ENCODE measurements around the gene CIPC. TPM values are rescaled to one million over a fixed set of nuclear protein-coding genes. Genes with fewer than 3 reads are reported as not detected.

Gene CIPC
- total RNA-seq, 1 donor from 2014 or later = 15.0 TPM

DNA sequence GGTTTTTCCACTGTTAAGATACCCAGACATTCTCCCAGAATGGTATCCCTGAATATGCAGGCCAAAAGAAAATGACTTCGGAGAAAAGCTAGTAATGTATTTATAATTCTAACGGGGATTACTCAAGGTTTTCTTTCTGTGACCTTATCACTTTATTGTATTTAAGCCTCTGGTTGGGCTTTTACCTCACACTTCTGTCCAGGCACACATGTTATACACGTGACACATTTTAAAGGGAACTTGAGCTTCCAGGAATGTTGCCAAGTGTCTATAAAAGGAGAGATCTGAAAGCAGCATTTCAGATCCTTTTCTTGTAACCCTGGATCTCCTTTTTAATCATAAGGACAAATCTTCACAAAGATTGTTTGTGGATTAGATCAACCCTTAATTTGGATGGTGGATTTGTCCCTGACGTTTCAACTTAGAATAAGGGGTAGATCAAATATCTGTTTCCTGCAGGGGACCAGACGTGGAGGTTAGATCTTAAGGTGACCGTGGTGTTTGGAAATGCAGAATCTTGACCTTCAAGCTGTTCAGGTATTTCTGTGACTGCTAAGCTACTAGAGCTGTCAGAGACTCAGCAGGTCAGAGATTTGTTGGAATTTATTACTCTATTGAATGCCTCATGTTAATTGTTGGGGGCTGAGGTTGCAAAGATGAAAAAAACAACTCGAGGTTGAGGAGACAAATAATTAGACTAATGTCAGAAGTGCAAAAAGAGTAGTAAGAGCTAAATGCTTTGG, 1.5 kb downstream of the CIPC start:
- DNase-seq (ENCODE audit: low read depth, low spot score) = no peak

DNA sequence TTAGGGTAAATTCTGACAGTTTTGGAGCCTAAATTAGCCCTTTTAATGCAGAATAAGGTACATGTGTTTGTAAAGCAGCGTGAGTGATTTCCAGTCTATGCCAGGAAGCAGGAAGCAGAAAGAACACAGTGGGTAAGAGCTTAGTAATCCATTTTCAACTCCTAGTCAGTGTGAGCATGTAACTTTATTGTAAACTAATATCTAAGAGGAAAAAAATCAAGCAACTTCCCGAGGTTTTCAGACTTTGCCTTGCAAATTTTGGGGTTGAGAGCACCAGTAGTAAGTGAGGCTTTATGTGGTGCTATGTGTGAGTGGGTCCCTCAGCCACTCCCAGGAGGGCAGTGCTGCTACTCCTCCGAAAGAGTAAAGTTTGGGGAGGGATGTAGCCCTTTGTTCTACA, 2.9 kb downstream of the CIPC start:
- DNase-seq (ENCODE audit: low read depth, low spot score) = no peak

DNA sequence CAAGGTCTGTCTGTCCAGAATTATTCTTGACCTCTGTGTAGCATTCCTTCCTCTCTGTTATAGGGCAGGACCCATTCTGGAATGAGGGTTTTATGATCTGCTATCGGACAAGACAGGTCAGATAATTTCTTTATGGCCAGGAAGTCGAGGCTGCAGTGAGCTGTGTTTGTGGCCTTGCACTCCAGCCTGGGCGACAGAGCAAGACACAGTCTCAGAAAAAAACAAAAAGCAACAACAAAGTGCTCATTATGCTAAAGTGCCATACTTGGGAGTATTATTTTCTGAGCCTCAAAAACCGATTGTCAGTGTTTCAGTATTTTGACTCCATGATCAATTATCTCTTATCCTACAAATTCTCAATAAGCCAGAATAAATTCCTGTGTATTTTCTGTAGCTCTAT, 4.1 kb downstream of the CIPC start:
- DNase-seq (ENCODE audit: low read depth, low spot score) = no peak

DNA sequence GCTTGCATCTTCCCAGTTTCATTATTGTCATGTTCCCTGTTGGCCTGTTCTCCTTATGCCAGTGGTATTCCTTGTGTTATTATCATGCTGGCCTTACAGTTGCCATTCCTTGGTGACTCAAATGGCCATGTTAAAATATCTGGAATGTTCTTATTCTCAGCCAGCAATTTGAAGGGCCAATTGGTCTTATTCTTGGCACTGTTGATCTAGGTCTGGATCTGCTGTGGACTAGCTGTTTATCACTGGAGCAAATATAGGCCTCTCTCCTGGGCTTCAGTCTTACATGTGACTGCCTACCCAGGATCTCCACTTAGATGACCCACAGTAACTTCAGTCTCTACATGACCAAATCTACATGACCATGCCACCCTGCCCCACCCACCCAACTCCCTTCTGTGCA, 5.4 kb downstream of the CIPC start:
- no peak for DNase-seq (ENCODE audit: low read depth, low spot score)

DNA sequence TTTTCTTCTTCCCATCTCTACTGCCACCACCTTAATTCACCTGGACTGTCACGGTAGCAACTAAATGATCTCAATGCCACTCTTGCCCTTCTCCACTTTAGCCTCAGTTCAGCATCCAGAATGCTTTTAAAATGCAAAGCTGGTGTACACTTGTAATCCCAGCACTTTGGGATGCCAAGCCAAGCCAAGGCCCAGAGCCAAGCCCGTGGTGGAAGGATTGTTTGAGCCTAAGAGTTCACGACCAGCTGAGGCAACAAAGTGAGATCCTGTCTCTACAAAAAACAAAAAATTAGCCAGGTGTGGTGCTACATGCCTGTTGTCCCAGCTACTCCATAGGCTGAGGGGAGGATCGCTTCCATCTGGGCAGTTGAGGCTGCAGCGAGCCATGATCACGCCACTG, 5.9 kb downstream of the CIPC start:
- DNase-seq (ENCODE audit: low read depth, low spot score) = no peak

DNA sequence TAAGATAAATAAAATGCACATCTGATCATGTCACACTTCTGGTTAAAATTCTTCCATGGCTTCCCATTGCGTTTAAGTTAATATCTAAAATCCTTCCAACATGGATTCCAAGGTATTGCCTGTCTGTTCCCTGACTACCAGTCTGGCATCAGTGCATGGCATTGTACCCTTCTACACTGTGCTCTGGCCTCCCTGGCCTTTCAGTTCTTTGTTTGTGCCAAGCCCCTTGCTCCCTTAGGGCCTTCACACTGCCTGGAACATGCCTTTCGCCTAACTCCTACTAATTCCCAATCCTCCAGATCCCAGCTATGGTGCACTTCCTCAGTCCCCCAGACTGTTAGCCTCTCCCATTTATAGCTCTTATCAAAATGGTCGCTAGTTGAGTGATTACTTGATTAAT, 6.3 kb downstream of the CIPC start:
- DNase-seq (ENCODE audit: low read depth, low spot score) = no peak

DNA sequence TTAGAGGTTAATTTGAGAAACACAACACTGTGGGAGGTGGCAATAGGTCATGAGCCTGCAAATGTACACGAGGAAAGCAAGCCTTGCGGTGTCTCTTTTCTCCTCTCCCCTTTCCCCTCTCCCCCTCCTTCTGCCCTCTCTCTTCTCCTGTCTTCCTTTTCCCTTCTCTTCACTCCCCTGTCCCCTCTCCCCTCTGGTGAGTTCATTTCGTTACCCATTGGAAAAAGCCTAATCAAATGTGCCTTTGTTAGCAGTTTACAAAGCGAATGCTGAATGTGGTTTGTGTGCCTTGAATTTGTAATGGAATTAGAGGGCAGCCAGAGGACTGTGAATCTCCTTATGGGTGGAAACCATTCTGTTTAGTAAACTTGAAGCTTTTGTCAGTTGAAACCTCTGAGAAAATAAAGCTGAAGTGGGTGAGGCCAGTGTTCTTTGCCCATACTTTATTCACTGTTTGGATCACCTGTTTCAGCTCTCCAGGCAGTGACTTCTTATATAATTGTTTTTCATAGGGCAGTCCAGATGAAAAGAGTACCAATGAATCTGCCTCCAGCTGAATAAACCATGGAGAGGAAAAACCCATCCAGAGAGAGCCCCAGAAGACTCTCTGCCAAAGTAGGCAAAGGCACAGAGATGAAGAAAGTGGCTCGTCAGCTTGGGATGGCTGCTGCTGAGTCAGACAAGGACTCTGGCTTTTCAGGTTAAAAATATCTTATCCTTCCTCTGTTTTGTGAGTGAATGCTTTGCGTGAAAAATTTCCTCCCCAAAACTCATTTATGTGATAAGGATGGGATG, 7.3 kb downstream of the CIPC start:
- DNase-seq (ENCODE audit: low read depth, low spot score) = no peak

DNA sequence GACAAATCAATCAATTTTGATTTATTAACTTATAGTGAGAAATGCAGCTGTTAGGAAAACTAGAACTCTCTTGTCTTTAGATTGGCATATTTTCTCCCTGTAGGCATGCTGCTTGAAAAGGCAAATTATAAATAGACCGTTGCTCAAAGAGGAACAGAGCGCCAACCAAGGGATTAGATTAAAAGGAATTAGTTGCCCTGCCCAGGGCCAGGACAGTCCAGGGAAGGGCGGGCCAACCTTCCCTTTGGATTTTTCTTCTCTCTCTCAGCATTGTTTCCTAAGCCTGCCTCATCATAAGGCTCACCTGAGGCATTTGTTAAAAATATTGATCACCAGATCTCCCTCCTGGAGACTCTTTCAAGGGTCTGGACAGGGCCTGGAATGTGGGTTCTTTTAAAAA, 8.6 kb downstream of the CIPC start:
- no peak for DNase-seq (ENCODE audit: low read depth, low spot score)

DNA sequence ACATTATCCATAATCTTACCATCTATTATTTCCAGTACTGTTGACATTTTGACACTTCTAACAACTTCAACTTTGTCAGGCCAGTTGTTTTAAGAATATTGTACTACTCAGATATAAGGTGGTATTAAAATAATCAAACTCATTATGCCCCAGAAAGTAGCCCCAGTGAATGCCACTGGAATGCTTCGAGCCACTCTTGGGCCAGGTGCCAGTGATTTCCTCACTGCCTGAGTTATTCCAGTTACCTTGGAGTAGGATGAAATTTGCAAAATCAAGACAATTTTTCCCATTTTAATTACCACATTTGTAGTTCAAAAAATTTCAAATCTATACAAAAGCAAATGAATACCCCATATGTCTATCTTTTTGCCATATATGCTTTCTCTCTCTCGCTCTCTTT, 9.2 kb downstream of the CIPC start:
- DNase-seq (ENCODE audit: low read depth, low spot score) = no peak

DNA sequence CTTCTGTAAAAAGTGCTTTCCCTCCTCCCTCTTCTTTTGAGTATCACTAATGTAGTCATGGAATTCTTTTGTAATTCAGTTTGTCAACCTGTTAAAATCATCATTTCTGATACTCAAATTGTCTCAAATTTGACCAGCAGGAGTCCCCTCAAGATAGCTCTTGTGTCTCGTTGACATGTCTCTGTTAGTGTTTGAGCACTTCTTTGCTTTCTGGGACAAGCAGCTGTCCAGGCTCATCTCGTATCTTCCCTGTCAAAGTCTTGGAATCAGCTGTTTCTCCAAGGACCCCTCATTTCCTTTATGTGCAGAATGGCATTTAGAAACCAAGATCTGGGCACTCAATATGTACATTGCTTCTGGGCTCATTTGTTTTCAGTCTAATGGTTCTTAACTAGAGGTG, 10.7 kb downstream of the CIPC start:
- DNase-seq (ENCODE audit: low read depth, low spot score) = no peak

DNA sequence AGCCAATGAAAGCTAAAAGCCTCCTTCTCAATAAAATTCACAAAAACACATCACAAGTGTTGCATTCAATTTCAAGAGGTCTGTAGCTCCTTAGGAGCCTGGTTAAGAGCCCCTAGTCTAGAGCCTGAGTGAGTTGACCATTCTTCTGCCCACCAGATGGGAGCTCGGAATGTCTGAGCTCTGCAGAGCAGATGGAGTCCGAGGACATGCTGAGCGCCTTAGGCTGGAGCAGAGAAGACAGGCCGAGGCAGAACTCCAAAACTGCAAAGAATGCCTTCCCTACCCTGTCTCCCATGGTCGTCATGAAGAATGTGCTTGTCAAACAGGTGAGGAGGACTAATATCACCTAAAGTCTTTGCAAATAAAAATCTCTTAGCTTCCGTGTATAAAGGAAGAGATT, 11.6 kb downstream of the CIPC start:
- DNase-seq (ENCODE audit: low read depth, low spot score) = no peak

DNA sequence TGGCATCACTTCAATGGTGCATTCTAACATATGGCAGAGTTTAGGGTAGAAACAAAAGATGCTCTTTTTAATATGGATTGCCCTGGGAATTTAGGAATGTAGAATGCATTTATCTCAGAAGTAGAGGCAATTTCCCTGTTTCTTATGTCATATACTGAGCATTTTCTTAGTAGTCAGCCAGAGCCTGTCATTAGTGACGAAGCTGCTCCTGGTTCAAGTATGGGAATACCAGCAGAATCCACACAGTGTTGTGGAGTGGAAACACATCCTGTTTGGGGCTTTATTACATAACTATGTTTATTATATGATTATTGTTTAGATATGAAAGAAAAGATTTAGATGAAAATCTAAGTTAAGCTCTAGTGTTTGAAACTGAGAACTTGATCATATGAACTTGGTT, 12.2 kb downstream of the CIPC start:
- DNase-seq (ENCODE audit: low read depth, low spot score) = no peak

DNA sequence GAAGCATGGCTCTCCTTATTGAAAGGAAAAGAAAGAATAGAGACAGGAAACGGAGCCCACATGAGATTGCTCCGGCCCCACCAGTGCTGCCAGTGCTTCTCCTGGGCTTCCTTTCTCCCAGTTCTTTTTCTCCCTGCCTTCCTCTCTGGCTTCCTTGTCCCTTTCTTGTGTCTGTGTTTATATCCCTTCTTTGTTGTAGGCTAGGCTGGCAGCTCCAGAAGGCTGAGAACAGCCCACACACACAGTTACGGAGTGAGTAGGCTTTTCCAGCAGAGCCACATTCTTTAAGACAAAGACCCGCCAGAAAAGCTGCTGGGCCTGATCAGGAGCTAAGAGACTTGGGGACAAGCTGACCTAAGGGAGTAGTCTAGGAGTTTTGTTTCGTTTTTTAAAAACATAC, 13.0 kb downstream of the CIPC start:
- DNase-seq (ENCODE audit: low read depth, low spot score) = no peak

DNA sequence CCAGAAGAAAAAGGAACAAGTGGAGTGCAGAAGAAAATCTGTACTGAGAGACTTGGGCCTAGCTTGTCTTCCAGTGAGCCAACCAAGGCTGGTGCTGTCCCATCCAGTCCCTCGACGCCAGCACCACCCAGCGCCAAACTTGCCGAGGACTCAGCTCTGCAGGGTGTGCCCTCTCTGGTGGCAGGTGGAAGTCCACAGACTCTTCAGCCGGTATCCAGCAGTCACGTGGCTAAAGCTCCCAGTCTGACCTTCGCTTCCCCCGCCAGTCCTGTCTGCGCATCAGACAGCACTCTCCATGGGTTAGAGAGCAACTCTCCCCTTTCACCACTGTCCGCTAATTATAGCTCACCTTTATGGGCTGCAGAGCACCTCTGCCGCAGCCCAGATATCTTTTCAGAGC, 15.6 kb downstream of the CIPC start:
- DNase-seq (ENCODE audit: low read depth, low spot score) = no peak

DNA sequence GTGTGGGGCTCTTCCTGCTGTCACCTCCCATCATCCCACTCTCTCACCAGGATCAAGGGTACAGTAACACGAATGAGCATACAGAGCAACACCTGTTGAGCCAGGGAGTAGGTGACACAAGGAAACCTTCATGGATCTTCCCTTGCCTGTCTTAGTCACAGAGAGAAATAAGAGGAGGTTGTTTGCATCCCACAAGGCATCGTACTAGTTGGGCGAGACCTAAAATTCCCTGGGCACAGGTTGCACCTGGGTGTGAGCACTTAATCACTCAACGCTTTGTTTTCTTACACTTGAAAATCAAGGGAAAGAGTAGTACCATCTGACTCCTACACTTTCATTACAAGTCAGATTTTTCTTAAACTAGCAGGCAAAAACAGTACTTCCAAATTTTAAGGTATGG, 16.6 kb downstream of the CIPC start:
- no peak for DNase-seq (ENCODE audit: low read depth, low spot score)

DNA sequence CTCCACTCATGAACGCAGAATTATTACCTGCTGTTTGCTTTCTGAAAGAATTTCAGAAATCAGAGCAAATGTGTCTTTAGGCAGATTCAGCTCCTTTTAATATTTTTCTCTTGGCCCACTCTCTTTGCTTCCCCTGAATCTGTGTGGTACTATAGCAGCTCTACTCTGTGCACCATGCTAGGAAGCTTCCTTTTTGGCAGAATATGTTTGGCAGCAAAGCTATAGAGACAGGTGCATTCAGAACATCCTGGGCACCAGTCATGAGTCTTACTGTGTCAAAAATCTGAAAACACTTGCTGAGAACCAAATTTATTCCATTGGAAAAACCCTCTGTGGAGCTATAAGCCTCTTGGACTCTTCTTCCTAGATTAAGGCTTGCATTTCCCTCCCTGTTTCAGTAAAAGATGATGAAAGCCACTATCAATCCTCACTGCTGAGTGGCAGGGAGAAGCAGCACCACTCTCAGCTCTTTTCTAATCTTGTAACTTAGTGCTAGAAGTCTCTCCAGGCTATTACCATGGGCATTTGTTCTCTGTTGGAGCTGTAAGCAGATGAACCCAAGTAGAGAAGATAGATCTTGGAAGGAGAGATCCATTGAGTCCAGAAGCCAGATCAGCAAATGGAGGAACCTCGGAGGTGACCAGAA, 18.2 kb downstream of the CIPC start:
- DNase-seq (ENCODE audit: low read depth, low spot score) = no peak

DNA sequence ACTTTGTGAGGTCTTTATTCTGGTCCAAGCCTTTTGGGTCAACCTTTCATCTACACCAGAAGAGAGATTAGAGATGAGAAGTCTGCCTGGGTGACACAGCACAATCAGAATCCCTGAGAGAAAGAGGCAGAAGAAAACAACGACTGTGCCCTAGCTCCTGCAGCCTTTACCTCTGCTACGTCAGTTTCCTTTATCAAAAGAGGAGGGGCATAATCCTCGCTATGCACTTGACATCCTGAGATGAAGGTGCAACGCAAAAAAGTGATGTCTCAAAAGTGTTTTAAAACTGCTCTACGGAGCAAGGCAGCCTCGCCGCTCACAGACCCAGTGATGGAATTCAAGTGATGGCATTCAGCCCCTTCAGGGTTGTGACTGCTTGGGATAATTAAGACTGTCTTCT, 21.8 kb downstream of the CIPC start:
- no peak for DNase-seq (ENCODE audit: low read depth, low spot score)

DNA sequence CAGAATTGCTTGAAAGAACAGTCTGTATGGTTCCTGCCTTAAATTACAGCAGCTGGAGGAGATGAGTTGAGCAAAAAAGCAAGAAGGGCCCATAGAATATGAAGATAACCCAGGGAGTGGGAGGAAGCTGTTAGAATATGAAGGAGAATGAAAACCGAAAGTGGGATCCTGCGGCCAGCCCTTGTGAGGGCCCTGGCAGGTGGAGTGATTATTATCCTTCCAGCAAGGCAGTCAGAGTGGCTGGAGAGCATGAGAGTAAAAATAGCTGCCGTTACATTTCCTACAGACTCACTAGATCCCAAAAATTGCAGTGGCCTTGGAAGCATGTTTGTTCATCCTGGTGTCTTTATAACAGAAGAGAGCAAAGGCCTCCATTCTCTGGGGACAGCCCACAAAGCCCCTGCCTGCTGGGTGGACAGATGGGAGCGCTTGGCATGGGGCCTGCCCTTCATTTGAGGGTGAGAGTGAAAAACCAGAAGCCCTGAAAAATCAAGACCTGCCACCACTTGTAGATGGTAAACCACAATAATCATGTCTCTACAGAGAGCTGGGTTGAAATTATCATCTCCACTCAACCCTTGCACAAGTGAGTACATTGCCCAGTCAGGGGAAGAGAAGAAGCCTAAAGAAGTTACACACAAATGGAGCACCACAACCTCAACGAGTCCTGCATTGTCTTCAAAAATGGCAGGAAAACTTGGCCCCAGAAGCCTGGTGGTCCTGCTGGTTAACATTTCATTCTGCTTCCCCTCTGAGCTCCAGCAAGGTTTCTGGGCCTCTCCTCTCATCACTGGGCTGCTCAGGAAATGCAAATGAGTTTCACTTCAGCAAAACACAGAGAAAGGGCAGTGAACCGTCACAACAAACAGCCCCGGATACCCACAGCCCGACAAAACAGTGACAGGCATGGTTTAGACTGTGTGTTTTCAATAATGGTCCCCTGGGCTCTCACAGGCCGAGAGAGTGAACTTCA, 23.0 kb downstream of the CIPC start:
- no peak for DNase-seq (ENCODE audit: low read depth, low spot score)

DNA sequence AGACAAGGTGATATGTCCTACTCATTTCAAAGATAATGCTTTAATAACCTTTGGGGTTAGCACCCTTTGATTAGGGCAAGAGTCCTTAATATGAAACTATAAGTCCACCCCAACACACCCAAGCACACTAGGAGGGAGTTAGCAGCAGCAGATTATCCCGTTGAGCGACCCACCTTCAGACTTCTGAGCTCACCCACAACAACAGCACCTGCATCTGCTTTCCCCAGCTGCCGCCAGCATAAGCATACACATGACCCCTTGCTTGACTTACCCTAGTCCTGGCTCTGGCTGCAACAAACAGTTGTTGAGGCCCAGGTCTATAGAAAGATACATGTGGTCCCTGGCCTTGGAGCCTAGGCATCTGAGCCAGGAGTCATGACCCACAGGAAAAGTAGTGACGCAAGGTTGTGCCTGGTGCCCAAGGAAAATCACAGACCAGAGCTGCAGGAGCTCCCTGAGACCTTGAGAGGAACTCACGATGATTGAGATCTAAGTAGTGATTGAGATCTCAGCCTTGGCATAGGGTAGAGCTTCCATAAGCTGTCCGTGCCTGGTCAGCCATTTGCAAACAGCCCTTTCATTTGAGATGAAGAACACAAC, 24.6 kb downstream of the CIPC start:
- DNase-seq (ENCODE audit: low read depth, low spot score) = no peak

DNA sequence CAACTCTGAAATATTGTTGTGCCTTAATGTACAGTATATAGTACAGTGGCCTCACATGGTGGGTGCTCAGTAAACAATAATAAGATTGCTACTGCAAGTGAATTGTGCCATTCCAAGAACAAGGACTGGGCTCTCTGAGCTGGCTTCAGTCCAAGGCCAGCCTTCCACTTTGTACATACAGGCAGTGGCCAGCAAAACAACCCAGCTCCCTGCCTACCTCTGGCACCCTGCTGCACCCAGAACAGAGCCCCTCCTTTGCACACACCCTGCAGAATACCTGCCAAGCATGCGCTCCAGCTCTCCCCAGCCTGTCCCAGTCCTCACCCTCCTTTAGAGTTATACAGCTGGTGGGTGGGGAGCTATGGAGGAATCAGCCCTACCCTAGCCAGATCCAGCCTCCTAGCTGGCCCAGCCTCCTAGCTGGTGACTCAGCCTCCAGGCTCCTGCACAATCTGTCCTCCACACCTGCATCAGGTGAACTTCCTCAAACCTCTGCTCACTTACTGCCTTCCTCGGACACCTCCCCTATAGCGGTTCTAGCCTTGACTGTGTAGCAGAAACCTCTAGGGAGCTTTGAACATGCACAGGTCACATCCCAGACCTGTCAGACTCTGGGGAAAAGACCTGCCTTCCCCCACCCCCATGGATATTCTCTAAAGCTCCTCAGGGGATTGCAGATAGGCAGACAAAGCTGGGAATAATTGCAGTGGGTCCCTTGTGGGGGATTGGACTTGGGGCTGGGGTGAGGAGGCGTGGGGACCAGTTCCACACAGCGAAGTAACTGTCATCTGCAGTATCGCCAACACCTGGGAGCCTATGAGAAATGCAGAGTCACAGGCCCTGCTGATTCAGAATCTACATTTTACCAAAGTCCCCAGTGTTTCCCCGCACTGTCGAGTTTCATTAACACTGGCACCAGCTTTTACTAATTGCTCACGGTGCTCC, 25.6 kb downstream of the CIPC start:
- DNase-seq (ENCODE audit: low read depth, low spot score) = no peak

Measured in pulmonary artery endothelial cell (primary cell).